GM18867 (cell line): ENCODE measurements around the gene RAP1GAP.

Source experiments
- ATAC-seq: cut with Tn5 transposase; IDR thresholded peaks from one replicate; pipeline ENCODE4 v1.9.1; 2021; ENCODE audit warnings: mild to moderate bottlenecking, moderate library complexity; ENCODE audit not compliant: unreplicated experiment

The RAP1GAP gene

GRCh38 chr1:21630571-21631343, 38.4 kb downstream of the RAP1GAP start:
- ATAC-seq = no peak

- no peak for ATAC-seq
Measured at GRCh38 chr1:21629971-21630370, 39.2 kb downstream of the RAP1GAP start.

- ATAC-seq = no peak
Measured at GRCh38 chr1:21628798-21629393, 40.3 kb downstream of the RAP1GAP start.

GRCh38 chr1:21626921-21627339, 42.2 kb downstream of the RAP1GAP start:
- ATAC-seq = no peak

GRCh38 chr1:21625390-21626190, 43.6 kb downstream of the RAP1GAP start:
- no peak for ATAC-seq

GRCh38 chr1:21624571-21625389, 44.4 kb downstream of the RAP1GAP start:
- ATAC-seq = no peak

- ATAC-seq = no peak
Measured at GRCh38 chr1:21623410-21623961, 45.7 kb downstream of the RAP1GAP start.

- no peak for ATAC-seq
Measured at GRCh38 chr1:21622466-21623315, 46.5 kb downstream of the RAP1GAP start.

GRCh38 chr1:21621761-21622436, 47.3 kb downstream of the RAP1GAP start:
- no peak for ATAC-seq

GRCh38 chr1:21621051-21621450, 48.1 kb downstream of the RAP1GAP start:
- no peak for ATAC-seq

- ATAC-seq = no peak
Measured at GRCh38 chr1:21620496-21620895, 48.7 kb downstream of the RAP1GAP start.

GRCh38 chr1:21620011-21620410, 49.1 kb downstream of the RAP1GAP start:
- ATAC-seq = no peak

- ATAC-seq = no peak
Measured at GRCh38 chr1:21619375-21619947, 49.7 kb downstream of the RAP1GAP start.

- no peak for ATAC-seq
Measured at GRCh38 chr1:21618561-21619374, 50.4 kb downstream of the RAP1GAP start.

GRCh38 chr1:21618059-21618458, 51.1 kb downstream of the RAP1GAP start:
- ATAC-seq = no peak

GRCh38 chr1:21617126-21617738, 51.9 kb downstream of the RAP1GAP start:
- ATAC-seq = no peak

- ATAC-seq = no peak
Measured at GRCh38 chr1:21616372-21616771, 52.8 kb downstream of the RAP1GAP start.
